Activated T-cell treated with anti-CD3 and anti-CD28 coated beads for 48 hours (primary cell): ENCODE data around the gene ZFPM1.
"Not testable (repeated sequence)": the region's sequence is repeated elsewhere in the genome, so short reads cannot be mapped to it uniquely, and the experiment has no call there.

Experiments
- DNase-seq: peaks from one replicate; pipeline ENCODE4 v3.0.0-alpha.2; 2020; ENCODE audit warnings: low read depth

The ZFPM1 gene

GRCh38 chr16:88512728-88513696, 59.9 kb downstream of the ZFPM1 start:
- DNase-seq, result no peak

- no peak for DNase-seq
Measured at GRCh38 chr16:88514070-88514469, 61.0 kb downstream of the ZFPM1 start.

GRCh38 chr16:88514526-88515232, 61.6 kb downstream of the ZFPM1 start:
- no peak for DNase-seq

- no peak for DNase-seq
Measured at GRCh38 chr16:88515371-88515770, 62.3 kb downstream of the ZFPM1 start.

GRCh38 chr16:88515925-88516594, 63.0 kb downstream of the ZFPM1 start:
- no peak for DNase-seq

GRCh38 chr16:88516601-88517061, 63.6 kb downstream of the ZFPM1 start:
- DNase-seq, result no peak

- DNase-seq, result not testable (repeated sequence)
Measured at GRCh38 chr16:88517208-88517774, 64.2 kb downstream of the ZFPM1 start.

- not testable (repeated sequence) for DNase-seq
Measured at GRCh38 chr16:88518411-88519111, 65.5 kb downstream of the ZFPM1 start.

- no peak for DNase-seq
Measured at GRCh38 chr16:88519240-88519639, 66.2 kb downstream of the ZFPM1 start.

- no peak for DNase-seq
Measured at GRCh38 chr16:88519938-88520653, 67.0 kb downstream of the ZFPM1 start.

- no peak for DNase-seq
Measured at GRCh38 chr16:88521674-88522073, 68.6 kb downstream of the ZFPM1 start.

GRCh38 chr16:88522276-88522949, 69.3 kb downstream of the ZFPM1 start:
- no peak for DNase-seq

GRCh38 chr16:88523309-88524161, 70.5 kb downstream of the ZFPM1 start:
- no peak for DNase-seq

- no peak for DNase-seq
Measured at GRCh38 chr16:88524274-88524972, 71.3 kb downstream of the ZFPM1 start.

GRCh38 chr16:88524973-88525662, 72.0 kb downstream of the ZFPM1 start:
- no peak for DNase-seq

- no peak for DNase-seq
Measured at GRCh38 chr16:88525663-88525990, 72.5 kb downstream of the ZFPM1 start.

- DNase-seq, result no peak
Measured at GRCh38 chr16:88526008-88526905, 73.2 kb downstream of the ZFPM1 start.
